ENCODE data around the gene TMEM129. TPM values are rescaled to one million over a fixed set of nuclear protein-coding genes. Genes with fewer than 3 reads are reported as not detected.
A peak's percentile ranks its signal among the peaks of the same experiment; 100 is the strongest.

Gene TMEM129
- total RNA-seq, 2 donors from 2014 or later: 73.7 to 81.7 TPM

DNA sequence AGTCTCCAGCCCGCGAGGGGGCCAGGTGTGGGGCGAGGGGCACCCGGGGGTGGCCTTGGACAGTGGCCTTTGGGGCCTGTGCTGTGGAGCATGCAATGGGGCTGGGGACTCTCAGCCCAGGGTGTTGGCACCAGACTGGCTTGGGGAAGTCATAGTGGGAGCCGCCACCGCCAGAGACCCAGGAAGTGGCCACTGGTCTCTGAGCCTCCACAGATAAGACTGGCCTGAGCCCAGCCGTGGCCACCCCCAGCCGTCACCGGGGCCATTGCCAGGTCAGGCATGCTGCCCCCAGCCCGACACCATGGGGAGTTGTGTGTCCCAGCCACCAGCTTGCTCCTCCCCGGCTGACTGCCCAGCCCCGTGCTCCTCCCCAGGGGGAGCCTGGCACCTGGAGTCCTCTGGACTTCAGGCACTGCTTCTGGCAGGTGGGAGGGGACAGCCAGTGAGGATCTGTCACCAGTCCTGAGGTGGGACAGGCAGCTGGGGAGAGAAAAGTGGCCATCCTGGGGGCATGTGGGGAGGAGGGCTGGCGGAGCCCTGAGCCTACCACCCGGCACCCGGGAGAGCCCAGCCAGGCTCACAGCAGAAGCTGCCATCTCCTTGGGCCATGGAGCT is 32.7 kb upstream of the TMEM129 start:
- no peaks in the 10 kb centered on the region for H3K4me1 ChIP-seq (replicated peaks)
- 77% methylated on average over 11 of the region's 15 CpGs for WGBS
- no peaks in the 10 kb centered on the region for H3K27me3 ChIP-seq (replicated peaks; ENCODE audit: insufficient read depth)
- H3K9me3 ChIP-seq: no peaks in the 10 kb centered on the region
- no peak overlapping the region for H3K27ac ChIP-seq
- TF ChIP-seq POLR2A (IDR thresholded peaks at IDR 0.05): no peak
- TF ChIP-seq, protein P1, sequence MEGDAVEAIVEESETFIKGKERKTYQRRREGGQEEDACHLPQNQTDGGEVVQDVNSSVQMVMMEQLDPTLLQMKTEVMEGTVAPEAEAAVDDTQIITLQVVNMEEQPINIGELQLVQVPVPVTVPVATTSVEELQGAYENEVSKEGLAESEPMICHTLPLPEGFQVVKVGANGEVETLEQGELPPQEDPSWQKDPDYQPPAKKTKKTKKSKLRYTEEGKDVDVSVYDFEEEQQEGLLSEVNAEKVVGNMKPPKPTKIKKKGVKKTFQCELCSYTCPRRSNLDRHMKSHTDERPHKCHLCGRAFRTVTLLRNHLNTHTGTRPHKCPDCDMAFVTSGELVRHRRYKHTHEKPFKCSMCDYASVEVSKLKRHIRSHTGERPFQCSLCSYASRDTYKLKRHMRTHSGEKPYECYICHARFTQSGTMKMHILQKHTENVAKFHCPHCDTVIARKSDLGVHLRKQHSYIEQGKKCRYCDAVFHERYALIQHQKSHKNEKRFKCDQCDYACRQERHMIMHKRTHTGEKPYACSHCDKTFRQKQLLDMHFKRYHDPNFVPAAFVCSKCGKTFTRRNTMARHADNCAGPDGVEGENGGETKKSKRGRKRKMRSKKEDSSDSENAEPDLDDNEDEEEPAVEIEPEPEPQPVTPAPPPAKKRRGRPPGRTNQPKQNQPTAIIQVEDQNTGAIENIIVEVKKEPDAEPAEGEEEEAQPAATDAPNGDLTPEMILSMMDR (IDR thresholded peaks at IDR 0.05): no peak
- no peak for TF ChIP-seq POLR2AphosphoS5 (IDR thresholded peaks at IDR 0.05)
- no peaks in the 10 kb centered on the region for H3K36me3 ChIP-seq
- DNase-seq (ENCODE audit: low spot score): no peak
- intact Hi-C loops (cut with DNase I): no loop called here
- no peak overlapping the region for H3K4me3 ChIP-seq

DNA sequence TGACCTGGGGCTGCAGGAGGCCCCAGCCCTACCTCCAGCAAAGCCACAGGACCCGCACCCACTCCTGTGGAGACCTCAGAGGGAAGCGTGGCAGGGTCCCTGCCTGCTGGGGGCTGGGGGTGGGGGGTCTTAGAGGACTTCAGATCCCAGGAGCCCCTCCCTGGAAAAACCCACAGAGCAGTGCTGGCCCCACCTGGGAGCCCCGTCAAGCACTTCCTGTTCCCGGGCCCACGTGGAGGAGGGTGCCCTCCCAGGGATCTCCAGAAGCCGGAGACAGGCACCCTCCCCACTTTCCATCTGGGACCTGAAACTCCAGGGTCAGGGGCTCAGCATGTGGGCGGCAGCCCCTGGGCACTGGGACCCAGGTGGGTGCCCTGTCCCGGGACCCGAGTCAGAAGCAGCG is 32.2 kb upstream of the TMEM129 start:
- H3K9me3 ChIP-seq: no peaks in the 10 kb centered on the region
- 76% methylated on average over 7 of the region's 10 CpGs for WGBS
- no peaks in the 10 kb centered on the region for H3K36me3 ChIP-seq
- intact Hi-C loops (cut with DNase I): no loop called here
- TF ChIP-seq POLR2A (IDR thresholded peaks at IDR 0.05) (no peak), POLR2AphosphoS5 (IDR thresholded peaks at IDR 0.05) (no peak)
- TF ChIP-seq, protein P1 (IDR thresholded peaks at IDR 0.05): no peak
- H3K27me3 ChIP-seq (replicated peaks; ENCODE audit: insufficient read depth): peaks cover 2% of the 10 kb centered on the region
- H3K27ac ChIP-seq: no peak overlapping the region
- no peak for DNase-seq (ENCODE audit: low spot score)
- no peak overlapping the region for H3K4me3 ChIP-seq
- peaks cover 4% of the 10 kb centered on the region for H3K4me1 ChIP-seq (replicated peaks)

DNA sequence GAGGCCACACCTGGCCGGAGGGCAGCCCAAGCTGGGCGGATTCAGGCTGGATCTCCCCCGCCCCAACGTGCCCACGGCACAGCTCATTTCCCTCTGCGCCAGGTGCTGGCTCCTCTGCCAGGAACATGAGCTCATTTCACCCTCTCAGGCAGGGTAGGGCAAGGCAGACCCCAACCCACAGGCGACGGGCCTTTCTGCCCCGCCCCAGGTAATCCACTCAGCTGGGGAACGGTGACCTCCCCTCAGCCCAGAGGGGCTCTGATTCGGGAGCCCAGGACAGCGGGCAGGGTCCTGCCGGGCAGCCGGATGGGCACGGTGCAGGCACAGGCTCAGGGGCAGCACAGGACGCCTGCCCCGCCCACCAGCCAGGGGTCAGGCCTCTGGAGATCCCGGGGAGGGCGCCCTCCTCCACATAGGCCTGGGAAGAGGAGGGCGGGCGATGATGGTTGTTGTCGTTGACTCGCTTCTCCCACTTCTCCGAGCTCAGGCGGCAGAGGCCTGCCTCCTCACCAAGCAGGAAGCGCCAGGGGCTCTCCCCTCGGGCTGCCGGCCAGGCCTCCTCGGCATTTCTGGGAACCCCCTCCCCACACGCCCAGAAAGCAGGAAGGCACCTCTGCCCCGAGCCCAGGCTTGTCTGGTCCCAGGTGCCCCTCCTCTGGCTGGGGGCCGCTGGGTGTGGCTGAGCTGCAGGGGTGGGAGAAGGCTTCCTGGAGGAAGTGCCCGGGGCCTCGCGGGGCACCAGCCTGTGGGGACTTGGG is 31.3 kb upstream of the TMEM129 start:
- H3K9me3 ChIP-seq: no peaks in the 10 kb centered on the region
- intact Hi-C loops (cut with DNase I): no loop called here
- peak; percentile 62 for DNase-seq (ENCODE audit: low spot score)
- TF ChIP-seq, protein P1 (IDR thresholded peaks at IDR 0.05): peak in 1 of 4 experiments; percentile 47
- TF ChIP-seq POLR2AphosphoS5 (IDR thresholded peaks at IDR 0.05) (peak; percentile 49), POLR2A (IDR thresholded peaks at IDR 0.05) (no peak)
- H3K4me1 ChIP-seq (replicated peaks): peaks cover 5% of the 10 kb centered on the region
- no peaks in the 10 kb centered on the region for H3K36me3 ChIP-seq
- H3K4me3 ChIP-seq: no peak overlapping the region
- H3K27me3 ChIP-seq (replicated peaks; ENCODE audit: insufficient read depth): peaks cover 4% of the 10 kb centered on the region
- WGBS: 31% methylated on average over 34 of the region's 35 CpGs
- H3K27ac ChIP-seq: peak overlapping the region; percentile 21 to 23

DNA sequence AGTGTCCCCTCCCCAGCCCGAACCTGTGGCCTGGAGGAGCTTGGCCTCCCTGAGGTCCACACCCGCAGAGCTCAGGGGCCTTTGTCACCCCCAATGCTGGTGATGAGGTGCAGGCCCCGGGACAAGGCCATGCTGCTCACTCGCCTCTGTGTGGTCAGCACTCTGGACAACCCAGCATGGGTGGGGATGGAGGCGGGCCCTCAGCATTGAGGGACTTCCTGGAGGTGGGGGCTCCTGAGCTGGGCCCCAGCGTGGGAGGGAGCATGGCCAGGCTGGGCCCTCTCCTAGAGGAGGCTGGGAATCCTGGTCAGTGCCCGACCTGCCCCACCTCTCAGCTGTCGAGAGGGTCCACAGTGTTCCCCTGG is 30.8 kb upstream of the TMEM129 start:
- TF ChIP-seq POLR2A (IDR thresholded peaks at IDR 0.05): peak; percentile 19
- TF ChIP-seq POLR2AphosphoS5 (IDR thresholded peaks at IDR 0.05): no peak
- Histone ChIP-seq H3K27ac (peak overlapping the region in 1 of 2 donors; percentile 23), H3K4me3 (no peak overlapping the region), H3K36me3 (no peaks in the 10 kb centered on the region), H3K27me3 (replicated peaks; ENCODE audit: insufficient read depth) (peaks cover 4% of the 10 kb centered on the region), H3K4me1 (replicated peaks) (peaks cover 5% of the 10 kb centered on the region), H3K9me3 (no peaks in the 10 kb centered on the region)
- intact Hi-C loops (cut with DNase I): no loop called here
- WGBS: 63% methylated on average over 8 of the region's 8 CpGs
- no peak for DNase-seq (ENCODE audit: low spot score)

DNA sequence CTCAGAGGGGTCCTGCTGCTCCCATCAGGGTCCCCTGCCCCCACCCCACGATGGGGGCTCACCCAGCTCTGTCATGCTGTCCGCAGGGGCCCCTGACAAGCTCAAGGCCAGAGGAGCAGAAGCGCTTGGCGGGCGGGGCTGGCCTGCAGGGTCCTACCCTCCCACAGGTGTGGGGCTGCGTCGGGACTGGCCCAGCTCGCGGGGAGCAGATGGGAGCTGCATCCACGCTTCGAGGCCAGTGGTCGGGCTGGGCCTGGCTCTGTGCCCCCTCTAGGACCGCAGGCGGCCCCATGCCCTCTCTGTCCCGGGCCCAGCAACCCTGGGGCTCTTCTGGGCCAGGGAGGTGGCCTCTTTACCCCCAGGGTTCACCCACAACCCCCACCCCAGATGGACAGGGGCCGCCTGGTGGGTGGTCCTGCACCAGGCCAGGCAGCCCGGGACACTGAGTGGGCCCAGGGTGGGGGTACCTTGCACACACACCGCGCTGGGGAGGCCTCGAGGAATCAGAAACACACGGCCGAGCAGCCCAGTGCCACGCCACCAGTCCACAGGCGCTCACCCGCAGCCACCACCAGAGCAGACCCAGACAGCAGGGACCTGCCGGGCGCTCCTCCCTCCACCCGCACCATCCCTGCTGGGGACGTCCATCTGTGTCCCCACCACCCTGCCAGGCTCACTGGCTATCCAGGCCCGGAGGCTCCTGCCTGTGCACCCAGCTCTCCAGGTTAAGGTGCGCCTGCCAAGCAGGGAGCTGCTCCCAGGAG is 30.2 kb upstream of the TMEM129 start:
- no peaks in the 10 kb centered on the region for H3K36me3 ChIP-seq
- 90% methylated on average over 30 of the region's 31 CpGs for WGBS
- peaks cover 5% of the 10 kb centered on the region for H3K4me1 ChIP-seq (replicated peaks)
- H3K27ac ChIP-seq: no peak overlapping the region
- no peak overlapping the region for H3K4me3 ChIP-seq
- no peaks in the 10 kb centered on the region for H3K9me3 ChIP-seq
- no peak for TF ChIP-seq POLR2A (IDR thresholded peaks at IDR 0.05)
- TF ChIP-seq, protein P1 (IDR thresholded peaks at IDR 0.05): no peak
- no peak for TF ChIP-seq POLR2AphosphoS5 (IDR thresholded peaks at IDR 0.05)
- peaks cover 4% of the 10 kb centered on the region for H3K27me3 ChIP-seq (replicated peaks; ENCODE audit: insufficient read depth)
- DNase-seq (ENCODE audit: low spot score): no peak
- intact Hi-C loops (cut with DNase I): no loop called here
